Measurements from ENCODE around the gene ZBTB8OS.

The ZBTB8OS gene

DNA sequence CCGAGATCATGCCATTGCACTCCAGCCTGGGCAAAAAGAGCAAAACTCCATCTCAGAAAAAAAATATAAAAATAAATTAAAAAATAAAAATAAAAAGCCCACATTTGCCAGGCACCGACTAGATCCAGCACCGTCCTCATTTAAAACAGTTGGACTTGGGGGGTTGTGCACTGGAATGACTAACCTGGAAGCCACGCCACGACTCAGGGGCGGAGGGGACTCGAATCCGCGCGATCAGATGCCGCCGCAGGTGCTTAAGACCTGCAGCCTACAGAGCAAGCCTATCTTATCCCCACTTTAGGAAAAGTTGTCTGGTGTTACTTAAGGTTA is 38.5 kb downstream of the ZBTB8OS start:
- DNase-seq (ENCODE audit: low read depth): no peak

GRCh38 chr1:32609180-32609579 is 41.2 kb downstream of the ZBTB8OS start:
- no peak for DNase-seq (ENCODE audit: low read depth)

DNA sequence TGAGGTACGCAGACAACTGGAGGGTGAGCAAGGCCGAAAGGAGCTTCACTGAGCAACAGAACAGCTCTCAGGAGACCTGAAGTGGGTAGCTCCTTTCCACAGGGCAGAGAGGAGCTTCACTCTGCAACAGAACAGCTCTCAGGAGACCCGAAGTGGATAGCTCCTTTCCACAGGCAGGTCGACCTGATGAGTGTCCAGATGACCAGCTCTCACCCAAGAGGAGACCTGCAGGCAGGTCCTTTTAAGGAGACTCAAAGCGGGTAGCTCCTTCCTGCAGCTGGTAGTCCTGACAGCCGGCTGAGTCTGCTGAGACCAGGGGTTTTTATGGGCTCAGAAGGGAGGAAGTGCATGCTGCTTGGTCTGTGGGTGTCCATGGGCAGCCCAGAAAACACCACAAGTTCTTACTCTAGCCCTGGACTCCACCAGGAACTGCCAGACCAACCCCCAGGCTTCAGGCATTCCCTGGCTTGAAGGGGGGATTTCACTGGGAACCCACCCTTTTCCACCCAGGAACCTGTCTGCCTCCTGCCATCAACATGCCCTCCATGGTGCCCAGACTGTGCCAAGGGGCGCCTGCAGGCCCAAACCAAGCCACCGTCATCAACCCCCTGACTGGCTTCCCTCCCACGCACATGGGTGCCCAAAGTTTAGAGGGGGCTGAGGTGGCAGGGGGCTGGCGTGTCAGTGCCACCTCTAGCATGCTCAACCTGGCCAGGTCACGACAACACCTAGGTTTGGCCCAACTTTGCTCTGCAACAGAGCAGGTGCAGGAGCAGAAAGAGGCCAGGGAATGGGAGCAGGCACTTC is 43.6 kb downstream of the ZBTB8OS start:
- DNase-seq (ENCODE audit: low read depth): no peak

DNA sequence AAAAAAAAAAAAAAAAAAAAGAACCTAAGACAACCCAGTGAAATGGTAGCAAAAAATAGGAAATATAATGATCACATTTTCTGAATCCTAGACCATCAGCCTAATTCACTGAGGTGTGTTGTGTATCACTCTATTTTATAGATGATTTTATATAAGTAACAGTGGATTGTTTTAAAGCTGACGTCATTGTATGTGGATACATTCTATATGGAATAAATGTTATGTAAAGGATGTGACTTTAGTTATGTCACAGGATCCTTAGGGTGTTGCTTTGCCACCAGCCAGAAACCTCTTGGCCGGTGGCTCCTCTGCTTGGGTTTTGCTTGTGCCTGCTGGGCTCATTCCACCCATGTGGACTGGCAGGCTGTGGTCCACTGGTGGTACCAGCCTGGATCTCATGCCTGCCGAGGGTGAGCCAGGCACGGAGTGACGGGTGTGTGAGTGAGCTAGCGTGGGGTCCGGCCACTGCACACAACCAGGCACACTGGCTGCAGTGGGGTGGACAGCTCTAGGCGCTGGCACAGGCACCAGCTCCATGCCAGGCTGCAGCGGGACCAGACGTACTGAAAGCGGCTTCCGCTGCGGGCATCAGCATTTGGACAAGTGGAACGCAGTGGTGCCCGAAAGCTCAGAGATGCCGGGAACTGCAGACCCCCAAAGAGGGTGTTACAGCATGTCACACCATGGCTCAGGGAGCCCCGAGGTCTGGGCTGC is 44.5 kb downstream of the ZBTB8OS start:
- DNase-seq (ENCODE audit: low read depth): no peak

DNA sequence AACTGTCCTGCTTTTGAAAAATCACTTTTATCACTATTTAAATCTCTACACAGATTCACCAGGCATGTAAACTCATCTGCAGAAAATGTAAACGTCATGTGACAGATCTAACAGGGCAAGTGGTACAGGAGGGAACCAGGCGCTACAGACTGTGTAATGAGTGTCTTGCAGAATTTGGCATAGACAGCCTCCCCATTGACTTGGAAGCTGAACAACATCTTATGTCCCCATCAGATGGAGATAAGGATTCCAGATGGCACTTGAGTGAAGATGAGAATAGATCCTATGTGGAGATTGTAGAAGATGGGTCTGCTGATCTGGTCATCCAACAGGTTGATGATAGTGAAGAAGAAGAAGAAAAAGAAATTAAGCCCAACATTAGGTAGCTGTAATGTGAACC is 50.3 kb downstream of the ZBTB8OS start:
- DNase-seq (ENCODE audit: low read depth): no peak

DNA sequence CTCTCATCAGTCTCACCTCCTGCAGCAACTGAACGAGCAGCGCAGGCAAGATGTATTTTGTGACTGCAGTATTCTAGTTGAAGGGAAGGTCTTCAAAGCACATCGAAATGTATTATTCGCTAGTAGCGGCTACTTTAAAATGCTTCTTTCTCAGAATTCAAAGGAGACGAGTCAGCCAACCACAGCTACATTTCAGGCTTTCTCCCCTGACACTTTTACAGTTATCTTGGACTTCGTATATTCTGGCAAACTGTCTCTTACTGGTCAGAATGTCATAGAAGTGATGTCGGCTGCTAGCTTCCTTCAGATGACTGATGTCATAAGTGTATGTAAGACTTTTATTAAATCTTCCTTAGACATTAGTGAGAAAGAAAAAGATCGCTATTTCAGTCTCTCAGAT is 57.4 kb downstream of the ZBTB8OS start:
- no peak for DNase-seq (ENCODE audit: low read depth)

- DNase-seq (ENCODE audit: low read depth): no peak
Measured at GRCh38 chr1:32580348-32581017, 69.9 kb downstream of the ZBTB8OS start.
